GM21423 (cell line): Measurements from ENCODE around the gene TP53I11.

ENCODE experiments used
- ATAC-seq: cut with Tn5 transposase; IDR thresholded peaks from one replicate; pipeline ENCODE4 v1.9.1; 2021; ENCODE audit warnings: mild to moderate bottlenecking, moderate library complexity; ENCODE audit not compliant: unreplicated experiment

Gene TP53I11

GRCh38 chr11:44950625-44951476 lies at the start of gene TP53I11:
Gene TP53I11, minus strand, starts transcription at chr11:44950883. Its CDS starts 12,548 bp downstream, at chr11:44938335.
- no peak for ATAC-seq

GRCh38 chr11:44999068-44999467 lies 48.4 kb upstream of the TP53I11 start:
- ATAC-seq = no peak

- ATAC-seq = no peak
These were observed 47.4 kb upstream of the TP53I11 start for GRCh38 chr11:44998051-44998450.

- ATAC-seq = no peak
These were observed 46.9 kb upstream of the TP53I11 start for GRCh38 chr11:44997566-44997965.

- ATAC-seq = no peak
These were observed 44.1 kb upstream of the TP53I11 start for GRCh38 chr11:44994753-44995152.

GRCh38 chr11:44993971-44994704 lies 43.5 kb upstream of the TP53I11 start:
- no peak for ATAC-seq

- ATAC-seq = no peak
These were observed 42.1 kb upstream of the TP53I11 start for GRCh38 chr11:44992774-44993173.

GRCh38 chr11:44992181-44992582 lies 41.5 kb upstream of the TP53I11 start:
- ATAC-seq = no peak

GRCh38 chr11:44990665-44991064 lies 40.0 kb upstream of the TP53I11 start:
- ATAC-seq = no peak

GRCh38 chr11:44989831-44990566 lies 39.3 kb upstream of the TP53I11 start:
- no peak for ATAC-seq

GRCh38 chr11:44988981-44989635 lies 38.4 kb upstream of the TP53I11 start:
- ATAC-seq = no peak

- no peak for ATAC-seq
These were observed 37.4 kb upstream of the TP53I11 start for GRCh38 chr11:44988111-44988510.

GRCh38 chr11:44987506-44987905 lies 36.8 kb upstream of the TP53I11 start:
- ATAC-seq = no peak

GRCh38 chr11:44986315-44986714 lies 35.6 kb upstream of the TP53I11 start:
- no peak for ATAC-seq

- no peak for ATAC-seq
These were observed 35.0 kb upstream of the TP53I11 start for GRCh38 chr11:44985721-44986120.

GRCh38 chr11:44983786-44984185 lies 33.1 kb upstream of the TP53I11 start:
- no peak for ATAC-seq

GRCh38 chr11:44982496-44983062 lies 31.9 kb upstream of the TP53I11 start:
- ATAC-seq = no peak

- ATAC-seq = no peak
These were observed 30.1 kb upstream of the TP53I11 start for GRCh38 chr11:44980533-44981427.

GRCh38 chr11:44979543-44980399 lies 29.1 kb upstream of the TP53I11 start:
- no peak for ATAC-seq
